Stimulated activated naive CD8-positive, alpha-beta T cell treated with anti-CD3 and anti-CD28 coated beads, Interleukin-15, amount 100 ng/mL, for 72 hours (primary cell): ENCODE measurements around the gene SELENOM.
"Not testable (repeated sequence)": the region's sequence is repeated elsewhere in the genome, so short reads cannot be mapped to it uniquely, and the experiment has no call there.

Experiments used
- ATAC-seq: fragments of 150-1000 bp; cut with Tn5 transposase; 2 replicates; pipeline ENCODE4 v1.10.0; 2021; ENCODE audit warnings: mild to moderate bottlenecking, moderate library complexity
- DNase-seq, 2 donors: peaks; one replicate each; pipeline ENCODE4 v3.0.0; 2021 to 2022
- H3K27ac Mint-ChIP-seq, 2 donors: one replicate each; pipeline ENCODE4 v1.8.0; 2022; ENCODE audit warnings: mild to moderate bottlenecking in 2 of 2, mixed read lengths in 2 of 2, moderate library complexity in 2 of 2
- H3K27me3 Mint-ChIP-seq: one replicate; pipeline ENCODE4 v1.8.0; 2022; ENCODE audit warnings: mixed read lengths
- H3K4me1 Mint-ChIP-seq: one replicate; pipeline ENCODE4 v1.8.0; 2022; ENCODE audit warnings: mild to moderate bottlenecking, mixed read lengths
- H3K4me3 Mint-ChIP-seq, 2 donors: one replicate each; pipeline ENCODE4 v1.8.0; 2022; ENCODE audit warnings: mild to moderate bottlenecking in 2 of 2, mixed read lengths in 2 of 2, moderate library complexity in 1 of 2
- H3K9me3 Mint-ChIP-seq, 2 donors: one replicate each; pipeline ENCODE4 v1.8.0; 2022; ENCODE audit warnings: mixed read lengths in 2 of 2

The SELENOM gene

DNA sequence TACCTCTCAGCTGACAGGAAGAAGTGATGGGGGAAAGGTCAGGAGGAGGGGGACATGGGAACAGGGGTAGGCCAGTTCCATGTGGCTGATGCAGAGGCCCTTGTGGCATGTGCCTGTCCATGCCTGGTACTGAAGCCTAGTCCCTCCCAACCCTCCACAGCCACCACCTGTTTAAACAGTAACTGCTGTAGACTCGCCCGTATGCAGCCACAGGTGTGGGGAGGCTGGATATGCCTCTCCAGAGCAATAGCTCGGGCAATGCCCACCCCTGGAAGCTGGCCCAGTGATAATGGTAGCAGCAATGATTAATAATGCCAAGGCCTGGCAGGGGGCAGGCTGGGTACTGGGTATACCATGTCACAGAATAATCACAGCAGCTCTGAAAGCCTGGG is 24.0 kb downstream of the SELENOM start:
- ATAC-seq (no peak), DNase-seq (no peak)
- H3K27ac Mint-ChIP-seq, result no peak overlapping the region
- H3K4me1 Mint-ChIP-seq, result peaks cover 49% of the 10 kb centered on the region
- H3K27me3 Mint-ChIP-seq, result no peaks in the 10 kb centered on the region
- peak overlapping the region; percentile 86 to 95 for H3K4me3 Mint-ChIP-seq
- no peaks in the 10 kb centered on the region for H3K9me3 Mint-ChIP-seq

DNA sequence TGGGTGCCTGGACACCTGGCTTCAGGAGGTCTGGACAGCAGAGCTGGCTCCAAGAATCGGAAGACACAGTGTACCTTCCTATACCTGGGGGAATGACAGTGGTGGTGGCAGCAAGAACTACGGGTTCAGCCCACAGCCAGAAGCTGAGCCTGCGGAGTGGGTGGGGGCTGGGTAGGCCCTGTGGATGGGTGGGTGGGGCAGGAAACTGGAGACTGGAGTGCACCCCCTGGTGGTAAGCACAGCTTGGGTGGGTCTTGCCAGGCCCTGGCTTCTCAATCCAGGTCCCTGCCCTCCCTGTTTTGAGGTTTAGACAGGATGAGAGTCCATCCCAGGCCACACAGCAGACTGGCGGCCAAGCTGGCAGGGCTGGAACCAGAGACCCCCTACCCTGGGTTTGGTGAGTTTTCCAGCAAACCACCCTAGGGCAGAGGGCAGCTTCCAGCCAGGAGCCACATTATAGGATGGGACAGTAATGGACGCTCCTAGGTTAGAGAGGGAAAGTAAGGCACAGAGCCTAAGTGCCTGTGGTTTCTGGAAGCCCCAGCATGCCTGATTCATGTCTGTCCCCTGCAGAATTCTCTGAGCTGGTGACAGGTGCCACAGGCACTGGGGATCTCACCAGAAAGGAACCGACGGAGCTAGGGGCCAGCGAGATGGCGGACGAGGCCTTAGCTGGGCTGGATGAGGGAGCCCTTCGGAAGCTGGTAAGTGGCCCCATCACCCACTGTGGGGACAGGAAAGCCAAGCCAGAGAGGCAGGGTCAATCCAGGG is 24.6 kb downstream of the SELENOM start:
- H3K4me1 Mint-ChIP-seq, result peaks cover 49% of the 10 kb centered on the region
- ATAC-seq (no peak), DNase-seq (peak; percentile 65 to 71)
- peak overlapping the region; percentile 86 to 95 for H3K4me3 Mint-ChIP-seq
- H3K27ac Mint-ChIP-seq, result peak overlapping the region in 1 of 2 donors; percentile 57
- H3K9me3 Mint-ChIP-seq, result no peaks in the 10 kb centered on the region
- H3K27me3 Mint-ChIP-seq, result no peaks in the 10 kb centered on the region

DNA sequence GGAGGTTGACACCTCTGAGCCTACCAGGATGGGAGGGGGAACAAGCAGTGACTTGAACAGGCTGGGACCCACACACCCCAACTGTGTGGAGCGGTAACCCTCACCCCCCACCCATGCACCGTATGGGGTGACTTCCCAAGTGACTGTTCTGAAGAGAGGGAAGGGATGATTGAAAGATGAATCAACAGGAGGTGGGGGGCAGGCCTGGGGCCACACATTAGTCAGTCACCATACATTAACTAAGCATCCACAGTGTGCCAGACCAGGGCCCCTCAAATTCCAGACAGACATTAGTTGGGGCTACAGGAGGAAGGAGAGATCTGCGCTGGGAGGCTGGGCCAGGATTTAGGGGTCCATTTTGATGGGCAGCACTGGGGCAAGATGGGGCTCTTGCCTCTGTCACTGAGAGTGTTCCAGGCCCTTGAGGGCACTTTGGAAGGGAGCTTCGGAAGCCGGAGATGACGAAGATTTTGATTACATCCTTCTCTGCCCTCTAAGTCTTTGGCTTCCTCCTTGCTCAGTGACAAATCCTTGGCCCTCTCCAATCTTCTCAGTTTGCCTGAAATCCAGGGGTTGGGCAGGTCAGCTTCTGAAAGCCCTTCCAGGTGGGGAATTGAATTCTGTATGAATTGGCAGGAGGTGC is 25.3 kb downstream of the SELENOM start:
- H3K27me3 Mint-ChIP-seq, result no peaks in the 10 kb centered on the region
- H3K4me1 Mint-ChIP-seq, result peaks cover 49% of the 10 kb centered on the region
- no peak overlapping the region for H3K27ac Mint-ChIP-seq
- no peak for ATAC-seq
- no peaks in the 10 kb centered on the region for H3K9me3 Mint-ChIP-seq
- DNase-seq, result no peak
- H3K4me3 Mint-ChIP-seq, result peak overlapping the region; percentile 86 to 95

GRCh38 chr22:31080848-31081649 is 26.3 kb downstream of the SELENOM start, which contains the start of gene SMTN:
TSS of gene SMTN (plus strand) at chr22:31081318. CDS start at chr22:31083259, 1,941 bp downstream.
- DNase-seq, result peak; percentile 86 to 91
- Mint-ChIP-seq H3K4me1 (peaks cover 49% of the 10 kb centered on the region), H3K27ac (peak within 1 kb of the TSS; percentile 65 to 78), H3K4me3 (peak within 1 kb of the TSS; percentile 86 to 95), H3K9me3 (no peaks in the 10 kb centered on the region), H3K27me3 (no peaks in the 10 kb centered on the region)
- peak; percentile 74 for ATAC-seq

DNA sequence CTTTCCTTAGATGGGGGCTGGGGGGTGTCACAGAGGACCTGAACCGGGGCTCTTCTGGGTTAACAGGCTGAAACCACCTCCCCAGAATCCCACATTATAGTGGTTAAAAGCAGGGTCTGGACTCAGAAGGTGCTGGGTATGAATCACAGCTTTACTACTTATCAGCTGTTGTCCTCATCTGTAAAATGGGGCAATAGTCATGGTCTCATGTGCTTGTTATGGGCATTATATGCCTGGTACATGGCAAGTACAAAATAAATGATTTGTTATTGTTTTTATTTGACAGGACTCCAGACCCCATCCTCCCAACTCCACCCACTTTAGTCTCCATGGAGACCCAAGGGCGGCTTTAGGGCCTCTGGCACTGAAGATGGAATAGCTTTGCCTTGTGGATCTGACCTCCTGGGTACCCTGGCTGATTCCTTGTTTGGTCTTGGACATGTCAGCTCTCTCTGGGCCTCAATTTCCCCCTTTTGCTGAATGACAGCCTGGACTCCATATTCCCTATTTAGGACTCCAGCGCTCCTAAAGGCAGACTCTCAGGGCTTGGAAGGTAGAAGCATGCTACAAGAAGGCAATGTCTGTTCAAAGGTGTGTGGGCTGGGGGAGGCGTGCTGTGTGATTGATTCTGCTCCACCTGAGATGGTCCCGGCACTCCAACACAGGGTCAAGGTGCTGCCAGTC is 27.1 kb downstream of the SELENOM start:
- Mint-ChIP-seq H3K4me3 (peak overlapping the region; percentile 86 to 95), H3K27ac (no peak overlapping the region), H3K4me1 (peaks cover 45% of the 10 kb centered on the region), H3K27me3 (no peaks in the 10 kb centered on the region), H3K9me3 (no peaks in the 10 kb centered on the region)
- ATAC-seq (no peak), DNase-seq (no peak)

DNA sequence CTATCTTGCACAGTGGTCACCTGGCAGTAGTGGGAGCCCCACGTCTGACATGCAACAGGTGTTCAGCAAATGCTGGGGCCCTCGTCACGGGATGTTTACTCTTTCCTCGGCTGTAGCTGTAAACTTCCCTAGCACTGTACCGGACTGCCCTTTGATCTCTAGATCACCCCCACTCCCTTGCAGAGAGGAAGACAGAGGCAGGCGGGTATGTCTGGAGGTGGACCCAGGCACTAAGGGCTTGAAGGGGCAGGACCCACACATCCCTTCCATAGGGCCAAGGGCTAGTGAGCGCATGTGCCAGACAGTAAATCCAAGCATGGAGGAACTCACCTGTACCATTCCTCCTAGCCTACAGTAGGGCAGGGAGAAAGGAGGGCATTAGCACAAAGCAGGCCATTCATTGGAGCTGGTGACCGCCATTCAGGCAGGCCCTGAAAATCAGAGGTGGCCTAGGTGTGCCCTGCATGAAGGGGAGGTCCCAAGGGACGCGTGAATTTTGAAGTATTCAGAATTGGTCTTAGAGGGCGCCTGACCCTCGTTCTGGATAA is 28.2 kb downstream of the SELENOM start:
- H3K9me3 Mint-ChIP-seq, result no peaks in the 10 kb centered on the region
- no peaks in the 10 kb centered on the region for H3K27me3 Mint-ChIP-seq
- no peak for DNase-seq
- no peak for ATAC-seq
- H3K4me3 Mint-ChIP-seq, result no peak overlapping the region
- peaks cover 38% of the 10 kb centered on the region for H3K4me1 Mint-ChIP-seq
- peak overlapping the region in 1 of 2 donors; percentile 61 for H3K27ac Mint-ChIP-seq

- H3K9me3 Mint-ChIP-seq, H3K27me3 Mint-ChIP-seq, H3K27ac Mint-ChIP-seq, ATAC-seq, H3K4me3 Mint-ChIP-seq, DNase-seq: not testable (repeated sequence)
- H3K4me1 Mint-ChIP-seq, result peaks cover 30% of the 10 kb centered on the region
Observed at GRCh38 chr22:31078389-31078788, 29.0 kb downstream of the SELENOM start.

- no peak for ATAC-seq
- Mint-ChIP-seq H3K9me3 (no peaks in the 10 kb centered on the region), H3K27ac (peak overlapping the region; percentile 73 to 82), H3K4me1 (peaks cover 23% of the 10 kb centered on the region), H3K27me3 (no peaks in the 10 kb centered on the region), H3K4me3 (no peak overlapping the region)
- no peak for DNase-seq
Observed at GRCh38 chr22:31077681-31078080, 29.7 kb downstream of the SELENOM start.

DNA sequence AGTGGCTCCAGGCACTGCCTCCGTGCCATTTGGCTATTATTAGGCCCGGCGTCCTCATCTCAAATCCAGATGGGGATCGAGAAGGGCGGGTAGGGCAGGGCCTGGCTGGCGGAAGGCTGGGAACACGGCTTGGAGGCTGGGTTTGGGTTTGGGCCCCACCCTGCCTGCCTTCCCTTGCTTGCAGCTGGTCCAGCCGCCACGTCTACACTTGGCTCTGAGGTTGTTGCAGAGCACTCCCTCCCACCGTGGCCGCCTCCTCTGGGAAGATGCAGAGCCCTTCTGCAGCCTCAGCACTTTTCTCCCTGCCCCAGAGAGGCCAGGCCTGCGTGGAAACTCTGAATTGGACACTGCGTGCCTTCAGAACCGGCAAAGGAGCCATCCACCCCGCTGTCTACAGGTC is 31.4 kb downstream of the SELENOM start:
- DNase-seq (no peak), ATAC-seq (no peak)
- no peak overlapping the region for H3K4me3 Mint-ChIP-seq
- H3K9me3 Mint-ChIP-seq, result no peaks in the 10 kb centered on the region
- no peak overlapping the region for H3K27ac Mint-ChIP-seq
- H3K4me1 Mint-ChIP-seq, result peaks cover 6% of the 10 kb centered on the region
- H3K27me3 Mint-ChIP-seq, result no peaks in the 10 kb centered on the region

GRCh38 chr22:31073545-31074145 is 33.7 kb downstream of the SELENOM start:
- not testable (repeated sequence) for H3K27me3 Mint-ChIP-seq, H3K27ac Mint-ChIP-seq, H3K4me1 Mint-ChIP-seq, ATAC-seq, H3K9me3 Mint-ChIP-seq, H3K4me3 Mint-ChIP-seq, DNase-seq

DNA sequence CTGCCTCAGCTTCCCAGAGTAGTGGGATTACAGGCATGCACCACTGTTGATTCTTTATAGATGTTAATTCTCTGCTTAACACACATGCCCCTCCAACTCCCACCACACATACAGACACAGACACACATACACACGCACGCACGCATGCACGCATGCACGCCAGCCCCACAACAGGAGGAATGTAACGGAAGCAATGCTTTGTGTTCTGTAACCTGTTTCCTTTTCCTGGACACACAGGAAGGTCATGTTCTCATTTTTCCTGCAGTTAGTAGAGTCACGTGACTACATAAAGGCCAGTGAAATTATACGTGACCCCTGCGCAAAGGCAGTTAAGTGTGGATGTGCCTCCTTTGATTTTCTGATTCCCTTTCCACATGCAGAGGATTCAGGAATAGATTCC is 34.2 kb downstream of the SELENOM start:
- H3K4me1 Mint-ChIP-seq, ATAC-seq: not testable (repeated sequence)

GRCh38 chr22:31069691-31070314 is 37.6 kb downstream of the SELENOM start:
- DNase-seq, H3K27ac Mint-ChIP-seq, H3K4me3 Mint-ChIP-seq, H3K4me1 Mint-ChIP-seq, ATAC-seq, H3K27me3 Mint-ChIP-seq, H3K9me3 Mint-ChIP-seq: not testable (repeated sequence)

More for the DNA sequence above, 34.2 kb downstream of the SELENOM start:
- not testable (repeated sequence) for H3K27ac Mint-ChIP-seq, H3K9me3 Mint-ChIP-seq, DNase-seq, H3K4me3 Mint-ChIP-seq, H3K27me3 Mint-ChIP-seq

DNA sequence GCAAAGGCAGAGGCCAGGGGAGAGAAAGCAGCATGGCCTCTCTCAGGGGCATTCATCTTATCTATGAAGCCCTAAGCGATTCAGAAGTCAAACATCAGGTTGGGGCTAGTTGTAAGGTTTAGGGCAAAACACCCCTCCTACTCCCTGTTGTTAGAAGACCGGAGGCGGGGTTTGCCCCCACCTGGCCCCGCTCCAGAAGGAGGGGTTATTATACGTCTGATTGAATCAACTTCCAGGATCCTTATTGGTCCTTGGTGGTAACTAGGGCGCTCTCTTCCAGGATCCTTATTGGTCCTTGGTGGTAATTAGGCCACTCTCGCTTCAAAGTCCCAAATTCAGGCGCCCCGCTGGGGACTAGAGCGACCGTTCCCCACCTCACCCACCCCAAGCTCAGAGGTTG is 38.4 kb downstream of the SELENOM start:
- Mint-ChIP-seq H3K4me1 (peaks cover 3% of the 10 kb centered on the region), H3K9me3 (peaks cover 0 to 3% of the 10 kb centered on the region in 2 donors), H3K4me3 (no peak overlapping the region), H3K27ac (no peak overlapping the region), H3K27me3 (no peaks in the 10 kb centered on the region)
- ATAC-seq, result no peak
- no peak for DNase-seq

DNA sequence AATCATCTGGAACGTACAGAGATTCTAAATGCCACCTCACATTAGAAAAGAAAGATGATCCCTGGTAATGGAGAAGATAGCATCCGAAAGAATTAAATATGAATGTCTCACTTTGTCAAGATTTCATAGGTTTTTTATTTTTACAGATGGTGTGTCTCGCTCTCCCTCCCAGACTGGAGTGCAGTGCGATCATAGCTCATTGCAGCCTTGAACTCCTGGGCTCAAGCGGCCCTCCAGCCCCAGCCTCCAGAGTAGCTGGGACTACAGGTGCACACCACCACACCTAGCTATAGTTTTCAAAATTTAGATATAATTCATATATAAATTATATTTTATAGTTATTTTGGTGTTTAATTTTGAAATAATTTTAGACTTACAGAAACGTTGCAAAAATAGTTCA is 43.0 kb downstream of the SELENOM start:
- DNase-seq (no peak), ATAC-seq (no peak)
- Mint-ChIP-seq H3K27me3 (no peaks in the 10 kb centered on the region), H3K4me3 (peak overlapping the region; percentile 25 to 72), H3K27ac (no peak overlapping the region), H3K4me1 (peaks cover 8% of the 10 kb centered on the region), H3K9me3 (peaks cover 6 to 8% of the 10 kb centered on the region in 2 donors)
